Sciatic nerve (tissue), 2 donors: ENCODE measurements around the gene LRRC58. TPM values are rescaled to one million over a fixed set of nuclear protein-coding genes. Genes with fewer than 3 reads are reported as not detected.
"Not testable (repeated sequence)": the region's sequence is repeated elsewhere in the genome, so short reads cannot be mapped to it uniquely, and the experiment has no call there.

ENCODE experiments used
- ATAC-seq: fragments of 200-7000 bp; cut with Tn5 transposase; one replicate; pipeline ENCODE4 v1.9.1; 2020; ENCODE audit warnings: mild to moderate bottlenecking, moderate library complexity
- DNase-seq: peaks from one replicate; pipeline ENCODE4 v3.0.0-alpha.2; 2020; ENCODE audit warnings: low spot score
- intact Hi-C: fragments of 100-400 bp; cut with DNase I; formaldehyde crosslinking; loops from one replicate; pipeline ENCODE4 v1.14.2; 2022
- total RNA-seq: library from RNA; stranded (reverse); fragmentation: NEBNext Ultra II Directional; extraction: Animal tissue kit (Norgen Biotek cat#: 25700); gene quantifications from one replicate; pipeline ENCODE4 v1.2.1, GENCODE V29; 2021
- donor health status: DM: no; HTN: no; CAD: no.
- donor health status: DM: no; HTN: no; CAD: no.

The LRRC58 gene
- total RNA-seq: 24.3 TPM

- DNase-seq (peak; percentile 92), ATAC-seq (peak; percentile 98)
- intact Hi-C loops: no loop called here
These were observed at the start of gene LRRC58 for GRCh38 chr3:120348991-120349854. LRRC58 (minus strand) TSS chr3:120349354; CDS start chr3:120349243, 111 bp downstream.

- DNase-seq (no peak), ATAC-seq (peak; percentile 27)
- intact Hi-C loops: no loop called here
These were observed 47.3 kb upstream of the LRRC58 start for GRCh38 chr3:120396469-120396868.

- DNase-seq (no peak), ATAC-seq (no peak)
- intact Hi-C loops: no loop called here
These were observed 45.2 kb upstream of the LRRC58 start for GRCh38 chr3:120394347-120394746.

- ATAC-seq: no peak
- DNase-seq: no peak
- intact Hi-C loops: no loop called here
These were observed 44.6 kb upstream of the LRRC58 start for GRCh38 chr3:120393761-120394160.

- DNase-seq (no peak), ATAC-seq (no peak)
- intact Hi-C loops: no loop called here
These were observed 44.1 kb upstream of the LRRC58 start for GRCh38 chr3:120393243-120393642.

- intact Hi-C loops: no loop called here
- ATAC-seq: no peak
- DNase-seq: no peak
These were observed 33.8 kb upstream of the LRRC58 start for GRCh38 chr3:120382941-120383447.

- intact Hi-C loops: no loop called here
These were observed 32.3 kb upstream of the LRRC58 start for GRCh38 chr3:120381503-120381902.

GRCh38 chr3:120377948-120378347, 28.8 kb upstream of the LRRC58 start:
- ATAC-seq, DNase-seq, intact Hi-C loops: not testable (repeated sequence)

More at GRCh38 chr3:120381503-120381902, 32.3 kb upstream of the LRRC58 start:
- ATAC-seq: no peak
- no peak for DNase-seq

GRCh38 chr3:120370463-120370862, 21.3 kb upstream of the LRRC58 start:
- intact Hi-C loops: no loop called here
- DNase-seq: no peak
- ATAC-seq: no peak

GRCh38 chr3:120369037-120369467, 19.9 kb upstream of the LRRC58 start:
- no peak for DNase-seq
- intact Hi-C loops: no loop called here
- ATAC-seq: no peak

GRCh38 chr3:120368172-120368571, 19.0 kb upstream of the LRRC58 start:
- no peak for ATAC-seq
- intact Hi-C loops: no loop called here
- DNase-seq: no peak

- no peak for DNase-seq
These were observed 15.7 kb upstream of the LRRC58 start for GRCh38 chr3:120364821-120365220.

GRCh38 chr3:120364101-120364500, 14.9 kb upstream of the LRRC58 start:
- no peak for ATAC-seq
- no peak for DNase-seq

More at GRCh38 chr3:120364821-120365220, 15.7 kb upstream of the LRRC58 start:
- intact Hi-C loops: no loop called here
- no peak for ATAC-seq

GRCh38 chr3:120357807-120358206, 8.7 kb upstream of the LRRC58 start:
- no peak for ATAC-seq
- intact Hi-C loops: no loop called here
- DNase-seq: no peak

More at GRCh38 chr3:120364101-120364500, 14.9 kb upstream of the LRRC58 start:
- intact Hi-C loops: no loop called here

GRCh38 chr3:120355486-120355885, 6.3 kb upstream of the LRRC58 start:
- intact Hi-C loops: no loop called here
- DNase-seq (no peak), ATAC-seq (no peak)

- ATAC-seq (no peak), DNase-seq (no peak)
- intact Hi-C loops: no loop called here
These were observed 4.3 kb upstream of the LRRC58 start for GRCh38 chr3:120353463-120353862.

- no peak for DNase-seq
- intact Hi-C loops: no loop called here
- ATAC-seq: no peak
These were observed 2.9 kb upstream of the LRRC58 start for GRCh38 chr3:120352017-120352416.

GRCh38 chr3:120350401-120350941, 1.3 kb upstream of the LRRC58 start:
- ATAC-seq (peak; percentile 31), DNase-seq (peak; percentile 62)
- intact Hi-C loops: no loop called here

GRCh38 chr3:120349855-120350125, 636 bp upstream of the LRRC58 start:
- DNase-seq (no peak), ATAC-seq (peak; percentile 1)
- intact Hi-C loops: no loop called here
